CD4-positive, alpha-beta T cell treated with Interleukin-12 subunit alpha and Interleukin-12 subunit beta, for 1 hour (primary cell): ENCODE results near the gene GCH1.
"Not testable (repeated sequence)": the region's sequence is repeated elsewhere in the genome, so short reads cannot be mapped to it uniquely, and the experiment has no call there.

ENCODE experiments used
- DNase-seq: peaks from one replicate; pipeline ENCODE4 v3.0.0-alpha.2; 2020

The GCH1 gene

GRCh38 chr14:54906075-54906474, 3.4 kb upstream of the GCH1 start:
- DNase-seq, result no peak

- peak; percentile 84 for DNase-seq
These were observed 494 bp downstream of the GCH1 start for GRCh38 chr14:54902143-54902520.

GRCh38 chr14:54901380-54902142, 1.1 kb downstream of the GCH1 start:
- no peak for DNase-seq

GRCh38 chr14:54899573-54899972, 3.1 kb downstream of the GCH1 start:
- DNase-seq, result no peak

DNA sequence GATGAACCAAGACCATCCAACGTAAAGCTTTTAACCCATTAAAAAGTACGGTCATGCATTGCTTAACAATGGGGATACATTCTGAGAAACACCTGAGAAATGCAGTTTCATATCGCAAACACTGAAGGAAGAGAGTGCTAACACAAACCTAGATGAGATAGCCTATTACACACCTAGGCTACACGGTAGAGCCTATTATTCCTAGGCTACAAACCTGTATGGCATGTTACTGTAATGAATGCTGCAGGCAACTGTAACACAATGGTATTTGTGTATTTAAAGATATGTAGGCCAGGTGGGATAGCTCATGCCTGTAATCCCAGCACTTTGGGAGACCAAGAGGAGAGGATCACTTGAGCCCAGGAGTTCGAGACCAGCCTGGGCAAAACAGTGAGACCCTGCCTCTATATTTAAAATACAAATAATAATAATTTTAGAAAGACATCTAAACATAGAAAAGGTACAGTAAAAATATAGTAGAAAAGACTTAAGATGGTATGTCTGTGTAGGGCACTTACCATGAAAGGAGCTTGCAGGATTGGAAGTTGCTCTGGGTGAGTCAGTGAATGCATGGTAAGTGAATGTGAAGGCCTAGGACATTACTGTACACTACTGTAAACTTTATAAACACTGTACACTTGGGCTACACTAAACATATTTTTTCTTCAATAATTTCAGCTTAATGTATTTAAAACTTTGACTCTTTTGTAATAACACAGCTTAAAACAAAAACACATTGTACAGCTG, 4.6 kb downstream of the GCH1 start:
- not testable (repeated sequence) for DNase-seq

DNA sequence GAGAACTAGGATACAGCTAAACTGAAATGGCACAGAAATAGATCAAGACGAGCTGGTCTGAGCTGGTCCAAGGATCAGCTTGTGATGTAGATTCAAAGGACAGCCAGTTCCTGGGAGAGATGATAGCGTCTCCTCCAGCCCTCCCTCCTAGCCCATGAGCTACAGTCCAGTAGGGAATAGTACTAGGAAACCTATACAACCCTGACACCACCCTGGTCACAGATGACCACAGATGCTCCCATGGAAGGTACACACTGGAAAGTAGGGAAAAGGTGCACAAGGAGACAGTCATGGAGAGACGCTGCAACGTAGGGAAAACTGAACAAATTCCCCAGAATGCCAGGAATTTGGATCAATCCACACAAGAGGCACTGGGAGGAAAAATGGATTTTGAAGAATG, 6.9 kb downstream of the GCH1 start:
- DNase-seq, result no peak

- DNase-seq, result no peak
These were observed 7.6 kb downstream of the GCH1 start for GRCh38 chr14:54894995-54895394.

- DNase-seq, result peak; percentile 60
These were observed 9.4 kb downstream of the GCH1 start for GRCh38 chr14:54893151-54893760.

GRCh38 chr14:54891471-54892245, 11.0 kb downstream of the GCH1 start:
- DNase-seq, result no peak

GRCh38 chr14:54890788-54891187, 11.8 kb downstream of the GCH1 start:
- DNase-seq, result no peak

GRCh38 chr14:54889919-54890318, 12.7 kb downstream of the GCH1 start:
- no peak for DNase-seq

GRCh38 chr14:54882521-54882920, 20.1 kb downstream of the GCH1 start:
- no peak for DNase-seq

DNA sequence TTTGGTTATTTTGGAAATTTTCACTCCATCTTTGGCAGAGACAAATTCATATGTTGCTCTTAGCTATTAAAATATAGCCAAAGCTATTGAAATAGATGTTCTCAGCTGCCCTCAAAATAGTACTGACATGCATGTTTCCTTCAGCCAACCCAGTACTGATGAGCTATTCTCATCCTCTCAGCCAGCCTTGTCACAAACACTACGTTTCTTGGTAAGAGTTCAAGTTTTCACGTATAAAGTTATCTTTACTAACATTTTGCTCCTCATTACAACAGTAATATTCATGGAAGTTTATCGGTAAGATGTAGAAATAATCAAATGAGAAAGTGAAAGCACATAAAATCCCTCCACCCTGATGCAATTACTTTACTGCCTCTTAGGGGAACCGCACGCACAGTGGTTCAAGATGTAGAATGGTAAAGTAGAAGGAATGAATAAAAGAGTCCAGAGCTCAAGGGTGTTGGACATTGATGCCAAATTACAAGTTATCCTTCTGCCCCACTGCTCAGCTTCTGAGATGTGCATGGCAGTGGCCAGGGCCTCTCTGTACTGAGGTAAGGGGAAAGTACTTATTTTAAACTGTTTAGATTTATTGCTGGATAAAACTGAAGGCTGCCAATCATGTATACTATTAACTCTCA, 20.7 kb downstream of the GCH1 start:
- DNase-seq, result peak; percentile 29

- peak; percentile 48 for DNase-seq
These were observed 21.3 kb downstream of the GCH1 start for GRCh38 chr14:54881235-54881760.

DNA sequence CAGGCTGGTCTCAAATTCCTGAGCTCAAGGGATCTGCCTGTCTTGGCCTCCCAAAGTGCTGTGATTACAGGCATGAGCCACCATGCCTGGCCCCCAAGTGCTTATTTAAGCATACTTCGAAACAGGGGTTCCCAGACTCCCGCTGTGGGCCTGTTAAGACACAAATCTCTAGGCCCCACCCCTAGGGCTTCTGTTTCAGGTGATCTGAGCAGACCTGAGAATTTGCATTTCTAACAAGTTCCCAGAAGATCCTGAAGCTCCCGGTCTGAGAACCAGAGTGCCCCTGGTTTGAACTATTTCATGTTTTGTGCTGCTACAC, 25.0 kb downstream of the GCH1 start:
- DNase-seq, result no peak

DNA sequence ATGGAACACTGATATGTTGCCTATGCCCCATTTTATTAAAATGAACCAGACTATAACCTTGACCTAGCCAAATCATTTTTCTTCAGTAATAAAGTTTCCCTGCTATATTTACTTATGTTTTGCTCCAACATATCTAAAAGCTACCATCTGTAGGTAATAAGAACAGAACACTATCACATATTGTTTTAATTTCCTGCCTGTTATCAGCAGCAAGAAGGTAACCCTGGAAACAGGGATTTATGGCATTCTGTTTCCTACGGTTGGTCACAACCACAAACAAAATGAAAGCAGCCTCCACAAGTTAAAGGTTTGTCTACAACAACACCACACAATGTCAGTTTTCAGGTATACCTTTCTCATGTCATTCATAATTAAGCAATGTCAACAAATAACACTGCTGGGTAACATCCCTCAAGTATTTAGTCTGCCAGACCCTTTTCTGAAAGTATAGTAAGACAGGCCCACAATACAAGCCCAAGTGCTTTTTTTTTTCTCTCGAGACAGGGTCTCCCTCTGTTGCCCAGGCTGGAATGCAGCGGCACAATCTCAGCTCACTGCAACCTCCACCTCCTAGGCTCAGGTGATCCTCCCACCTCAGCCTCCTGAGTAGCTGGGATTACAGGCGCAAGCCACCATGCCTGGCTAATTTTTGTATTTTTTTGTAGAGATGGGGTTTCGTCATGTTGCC, 25.5 kb downstream of the GCH1 start:
- no peak for DNase-seq

GRCh38 chr14:54875648-54876047, 27.0 kb downstream of the GCH1 start:
- not testable (repeated sequence) for DNase-seq

DNA sequence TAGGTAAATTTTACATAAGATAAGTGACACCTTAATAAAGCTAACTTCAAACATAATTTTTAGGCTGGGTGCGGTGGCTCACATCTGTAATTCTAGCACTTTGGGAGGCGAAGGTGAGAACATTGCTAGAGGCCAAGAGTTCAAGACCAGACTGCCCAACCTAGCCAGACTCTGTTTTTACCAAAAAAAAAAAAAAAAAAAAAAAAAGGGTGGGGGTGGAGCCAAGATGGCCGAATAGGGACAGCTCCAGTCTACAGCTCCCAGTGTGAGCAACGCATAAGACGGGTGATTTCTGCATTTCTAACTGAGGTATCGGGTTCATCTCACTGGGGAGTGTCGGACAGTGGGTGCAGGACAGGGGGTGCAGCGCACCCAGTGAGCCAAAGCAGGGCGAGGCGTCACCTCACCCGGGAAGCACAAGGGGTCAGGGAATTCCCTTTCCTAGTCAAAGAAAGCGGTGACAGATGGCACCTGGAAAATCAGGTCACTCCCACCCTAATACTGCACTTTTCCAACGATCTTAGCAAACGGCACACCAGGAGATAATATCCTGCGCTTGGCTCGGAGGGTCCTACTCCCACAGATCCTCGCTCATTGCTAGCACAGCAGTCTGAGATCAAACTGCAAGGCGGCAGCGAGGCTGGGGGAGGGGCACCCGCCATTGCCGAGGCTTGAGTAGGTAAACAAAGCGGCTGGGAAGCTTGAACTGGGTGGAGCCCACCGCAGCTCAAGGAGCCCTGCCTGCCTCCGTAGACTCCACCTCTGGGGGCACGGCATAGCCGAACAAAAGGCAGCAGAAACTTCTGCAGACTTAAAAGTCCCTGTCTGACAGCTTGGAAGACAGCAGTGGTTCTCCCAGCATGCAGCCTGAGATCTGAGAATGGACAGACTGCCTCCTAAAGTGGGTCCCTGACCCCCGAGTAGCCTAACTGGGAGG, 32.2 kb downstream of the GCH1 start:
- not testable (repeated sequence) for DNase-seq

DNA sequence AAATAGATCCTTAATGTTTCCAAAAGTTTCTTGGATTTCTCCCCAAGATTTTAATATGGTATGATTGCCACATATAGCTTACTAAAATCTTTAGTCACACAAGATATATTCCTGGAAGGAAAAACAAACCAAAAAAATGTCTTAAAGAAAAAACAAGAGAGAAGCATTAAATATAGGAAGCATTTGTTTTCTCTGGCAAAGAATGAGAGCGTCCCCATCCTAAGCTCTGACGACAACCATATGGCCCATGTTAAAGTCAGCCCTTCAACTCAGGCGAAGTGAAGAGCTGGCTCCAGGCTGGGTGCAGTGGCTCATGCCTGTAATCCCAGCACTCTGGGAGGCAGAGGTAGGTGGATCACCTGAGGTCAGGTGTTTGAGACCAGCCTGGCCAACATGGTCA, 35.6 kb downstream of the GCH1 start:
- DNase-seq, result no peak

DNA sequence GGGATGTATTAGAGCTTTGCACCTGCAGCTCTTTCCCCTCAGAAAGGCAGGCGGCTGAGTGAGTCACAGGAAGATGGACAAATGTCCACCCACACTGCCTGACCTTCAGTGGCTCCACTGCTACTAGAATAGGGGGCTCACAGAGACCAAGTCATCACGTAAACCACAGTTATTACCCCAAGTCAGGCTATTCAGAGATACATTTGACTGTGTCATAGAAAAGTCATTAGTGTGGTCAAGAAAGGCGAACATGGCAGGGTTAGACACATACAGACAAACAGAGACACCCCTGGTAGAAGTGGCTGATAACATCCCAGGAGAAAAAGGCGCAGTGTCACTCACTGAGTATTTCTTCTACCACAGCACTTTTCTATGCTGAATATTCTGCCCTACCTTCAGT, 36.0 kb downstream of the GCH1 start:
- DNase-seq, result no peak

- DNase-seq, result no peak
These were observed 38.1 kb downstream of the GCH1 start for GRCh38 chr14:54864526-54864925.
